Spleen (tissue), 7 donors: ENCODE results near the gene MARCHF10.

Experiments
- CTCF ChIP-seq, 11 experiments: fragments of 200-600 bp in 7 of 11; fragments of 450-650 bp in 4 of 11; sonication (generic) in 4 of 11; IDR thresholded peaks in 8 of 11; conservative IDR thresholded peaks in 3 of 11; 1 replicate in 7 of 11; 2 replicates in 4 of 11; pipeline versions ENCODE4 v1.4.0 to v1.8.0; 2016 to 2021; ENCODE audit warnings: antibody characterized with exemption in 11 of 11, inconsistent platforms in 4 of 11, mild to moderate bottlenecking in 1 of 11
- POLR2A ChIP-seq, 3 donors: fragments of 450-650 bp; IDR thresholded peaks; one replicate each; pipeline ENCODE4 v1.5.1; 2017; ENCODE audit warnings: antibody characterized with exemption in 3 of 3, mild to moderate bottlenecking in 1 of 3
- POLR2AphosphoS5 ChIP-seq, 3 donors: sonication (generic); formaldehyde crosslinking; IDR thresholded peaks; one replicate each; pipeline ENCODE4 v1.5.1; 2017; ENCODE audit warnings: antibody characterized with exemption in 3 of 3
- donor health status: DM: no; HTN: no; CAD: no; lungs with moderate emphysema.
- donor health status: DM: no; HTN: no; CAD: no.
- donor health status: DM: no; HTN: no; CAD: no.

GRCh38 chr17:62767997-62768396, 40.1 kb downstream of the MARCHF10 start:
- no peak for TF ChIP-seq CTCF (IDR thresholded peaks at IDR 0.05 in 8 of 11, conservative IDR thresholded peaks at IDR 0.05 in 3 of 11)
- TF ChIP-seq POLR2A (IDR thresholded peaks at IDR 0.05): no peak
- TF ChIP-seq POLR2AphosphoS5 (IDR thresholded peaks at IDR 0.05): no peak
